ENCODE results near the gene LKAAEAR1.

The LKAAEAR1 gene

DNA sequence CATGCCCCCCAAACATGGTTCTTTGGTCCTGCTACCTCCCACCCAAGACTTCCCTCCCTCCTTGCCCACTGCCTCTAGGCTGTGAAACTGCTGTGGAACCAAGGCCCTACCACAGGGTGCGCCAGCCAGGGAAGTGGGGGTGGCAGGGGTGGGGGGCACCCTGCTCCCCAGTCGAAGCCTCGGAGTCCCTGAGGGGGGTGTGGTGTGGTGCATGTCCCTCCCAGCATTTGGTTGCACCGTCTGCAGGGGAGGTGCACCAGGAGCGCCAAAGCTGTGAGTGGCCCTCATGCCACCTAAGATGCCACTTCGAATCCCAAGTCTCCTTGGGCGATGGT, 6.7 kb downstream of the LKAAEAR1 start:
- no peak for DNase-seq

DNA sequence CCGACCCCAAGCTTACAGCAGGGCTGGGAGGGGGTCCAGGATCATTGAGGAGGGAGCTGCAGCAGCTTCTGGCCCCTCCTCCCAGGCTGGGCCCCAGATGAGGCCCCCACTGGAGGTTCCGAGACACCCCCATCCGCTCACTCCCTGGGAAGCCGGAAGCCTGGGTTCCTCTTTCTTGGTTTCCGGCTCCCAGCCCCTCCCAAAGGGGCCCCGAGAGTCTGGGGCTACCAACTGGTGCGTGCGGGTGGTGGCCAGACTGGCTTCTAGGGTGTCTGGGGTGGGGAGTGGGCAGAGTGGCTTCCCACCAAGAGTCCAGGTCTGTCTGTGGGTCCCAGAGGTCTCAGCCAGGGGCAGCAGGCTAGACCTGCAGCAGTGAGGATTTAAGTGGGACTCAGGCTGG, 7.1 kb downstream of the LKAAEAR1 start:
- DNase-seq = no peak

DNA sequence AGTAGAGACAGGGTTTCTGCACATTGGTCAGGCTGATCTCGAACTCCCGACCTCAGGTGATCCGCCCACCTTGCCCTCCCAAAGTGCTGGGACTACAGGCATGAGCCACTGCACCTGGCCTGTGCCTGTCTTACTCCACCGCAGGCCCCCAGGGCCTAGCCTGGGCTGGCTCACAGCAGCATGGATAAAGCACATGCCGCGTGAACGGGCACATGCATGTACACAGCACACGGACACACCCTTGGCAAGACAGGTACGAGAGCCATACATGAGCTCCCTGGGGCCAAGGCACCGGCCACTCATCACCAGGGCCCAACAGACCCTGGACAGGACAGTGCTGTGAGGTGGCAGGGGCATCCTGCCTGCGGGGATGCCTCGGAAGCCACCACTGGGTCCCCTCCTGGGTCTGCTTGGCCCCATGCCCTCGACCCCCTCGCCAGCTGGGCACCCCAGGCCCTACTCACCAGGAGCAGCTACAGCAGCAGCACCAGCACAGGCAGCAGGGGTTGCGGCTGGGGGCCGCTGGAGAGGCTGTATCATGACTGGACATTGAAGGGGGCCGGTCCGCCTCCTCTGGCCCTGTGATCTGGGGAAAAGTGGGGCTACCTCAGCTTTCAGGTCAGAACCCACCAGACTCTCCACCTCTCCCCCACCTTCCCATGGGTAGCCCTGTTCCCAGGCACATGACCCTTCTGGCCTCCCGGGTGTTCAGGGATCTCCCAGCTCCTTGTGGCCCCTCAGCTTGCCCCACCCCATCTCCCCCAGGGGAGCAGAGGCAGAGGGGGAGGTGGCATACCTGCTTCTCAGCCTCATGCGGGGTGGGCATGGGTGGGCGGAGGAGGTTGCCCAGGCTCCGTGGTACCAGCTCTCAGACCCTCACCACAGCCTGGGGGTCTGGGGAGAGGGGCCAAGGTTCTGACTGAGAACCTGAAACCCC, 7.9 kb downstream of the LKAAEAR1 start:
- no peak for DNase-seq

DNA sequence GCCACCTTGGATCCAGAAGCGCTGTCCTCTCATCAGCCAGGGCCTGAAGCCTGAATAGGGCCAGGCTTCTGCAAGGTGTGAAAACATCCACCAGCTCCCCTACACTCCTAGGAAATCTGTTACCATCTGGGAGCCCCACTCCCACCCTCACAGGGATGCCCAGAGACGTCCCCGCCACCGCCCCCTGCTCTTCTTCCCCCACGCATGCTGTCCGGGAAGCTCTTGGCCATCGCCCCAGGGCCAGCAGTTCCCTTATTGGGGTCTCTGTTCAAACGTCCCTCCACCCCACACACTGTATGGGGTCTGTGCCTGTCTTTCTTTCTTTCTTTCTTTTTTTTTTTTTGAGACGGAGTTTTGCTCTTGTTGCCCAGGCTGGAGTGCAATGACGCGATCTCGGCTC, 8.6 kb downstream of the LKAAEAR1 start:
- no peak for DNase-seq

DNA sequence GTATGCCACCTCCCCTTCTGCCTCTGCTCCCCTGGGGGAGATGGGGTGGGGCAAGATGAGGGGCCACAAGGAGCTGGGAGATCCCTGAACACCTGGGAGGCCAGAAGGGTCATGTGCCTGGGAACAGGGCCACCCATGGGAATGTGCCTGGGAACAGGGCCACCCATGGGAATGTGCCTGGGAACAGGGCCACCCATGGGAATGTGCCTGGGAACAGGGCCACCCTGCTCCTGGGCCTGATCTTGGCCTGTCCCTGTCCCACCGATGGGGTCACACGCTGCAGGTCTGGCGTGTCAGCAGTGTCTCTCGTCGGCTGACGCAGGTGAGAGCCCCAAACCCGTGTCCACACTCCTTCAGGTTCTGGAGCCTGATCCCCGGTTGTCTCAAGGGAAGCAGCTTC, 9.2 kb downstream of the LKAAEAR1 start:
- no peak for DNase-seq

DNA sequence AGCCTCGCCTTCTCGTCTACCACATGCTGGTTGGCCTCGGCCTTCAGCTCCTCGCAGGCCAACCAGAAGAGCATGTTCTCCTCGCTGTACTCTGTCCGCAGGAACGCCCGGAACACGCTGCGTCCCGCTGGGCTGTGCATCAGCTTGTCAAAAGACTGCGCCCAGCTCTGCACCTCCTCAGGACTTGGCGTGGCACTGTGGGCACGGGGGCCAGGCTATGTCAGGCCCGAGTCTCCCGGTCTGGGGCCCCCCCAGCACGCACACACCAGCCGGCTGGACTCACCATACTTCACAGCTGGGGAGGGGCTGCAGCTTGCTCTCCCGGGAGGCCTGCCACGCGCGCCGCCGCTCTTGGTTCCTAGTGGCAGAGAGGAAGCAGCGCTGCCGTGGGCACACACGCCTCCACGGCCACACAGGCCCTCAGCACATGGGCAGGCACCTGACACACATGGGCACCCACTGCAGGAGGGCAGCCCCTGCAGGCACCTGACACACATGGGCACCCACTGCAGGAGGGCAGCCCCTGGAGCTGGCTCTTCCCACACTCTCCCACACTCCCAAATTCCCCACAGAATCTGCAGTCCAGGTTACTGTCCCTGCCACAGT, 9.9 kb downstream of the LKAAEAR1 start:
- DNase-seq = no peak

DNA sequence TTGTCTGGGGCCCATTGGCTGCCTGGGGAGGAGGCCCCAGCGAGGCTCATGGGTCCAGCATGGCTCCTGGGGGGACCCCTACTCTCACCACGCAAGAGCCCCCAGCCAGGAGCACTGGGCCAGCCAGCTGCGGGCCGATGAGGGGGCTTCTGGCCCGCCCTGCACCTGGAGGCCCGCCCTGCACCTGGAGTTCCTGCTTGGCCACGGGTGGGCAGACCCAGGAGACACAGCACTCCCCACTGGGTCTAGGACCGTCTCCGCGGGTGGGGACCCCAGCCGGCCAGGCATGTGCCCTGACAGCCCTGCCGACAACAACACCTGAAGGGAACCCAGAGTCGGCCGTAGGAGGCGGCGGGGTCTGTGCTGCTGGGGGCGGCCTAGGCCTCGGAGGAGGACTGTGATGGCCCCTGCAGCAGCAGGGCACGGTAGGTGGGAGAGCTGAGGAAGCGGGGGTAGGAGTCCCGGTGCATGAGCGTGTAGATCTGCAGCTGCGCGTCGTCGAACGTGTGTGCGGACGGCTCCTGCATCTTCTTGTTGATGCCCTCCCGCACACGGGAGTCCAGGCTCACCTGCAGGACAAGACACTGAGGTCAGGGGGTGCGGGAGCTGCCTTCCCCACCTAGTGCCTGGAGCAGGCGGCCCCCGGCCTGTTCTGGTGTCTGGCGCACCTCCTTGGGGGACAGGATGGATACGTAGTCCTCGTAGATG, 10.6 kb downstream of the LKAAEAR1 start:
- DNase-seq = no peak

DNA sequence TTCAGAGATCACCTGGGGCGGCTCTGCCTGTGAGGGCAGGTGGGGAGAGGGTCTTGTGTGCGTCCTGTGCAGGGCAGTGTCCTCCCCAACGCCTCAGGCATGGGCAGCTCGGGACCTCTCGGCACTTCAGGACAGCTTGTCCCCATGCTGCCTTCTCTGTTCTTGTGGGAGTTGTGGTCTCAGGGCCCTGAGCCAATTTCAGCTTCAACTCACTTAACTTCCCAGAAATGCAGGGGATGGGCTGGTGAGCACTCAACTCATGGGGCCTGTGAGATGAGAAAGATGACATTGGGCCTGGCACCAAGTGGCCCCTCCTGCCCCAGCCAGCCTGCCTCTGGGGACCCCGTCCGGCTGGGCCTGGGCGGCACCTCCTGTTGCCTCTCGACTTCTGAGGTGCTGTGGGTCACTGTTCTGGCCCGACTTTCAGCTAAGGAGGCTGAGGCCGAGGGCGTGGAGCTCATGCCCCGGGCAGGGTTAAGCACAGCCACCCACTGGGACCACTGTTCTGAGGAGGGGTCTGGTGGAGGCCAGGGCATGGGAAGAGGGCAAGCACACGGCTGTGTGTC, 11.6 kb downstream of the LKAAEAR1 start:
- no peak for DNase-seq

DNA sequence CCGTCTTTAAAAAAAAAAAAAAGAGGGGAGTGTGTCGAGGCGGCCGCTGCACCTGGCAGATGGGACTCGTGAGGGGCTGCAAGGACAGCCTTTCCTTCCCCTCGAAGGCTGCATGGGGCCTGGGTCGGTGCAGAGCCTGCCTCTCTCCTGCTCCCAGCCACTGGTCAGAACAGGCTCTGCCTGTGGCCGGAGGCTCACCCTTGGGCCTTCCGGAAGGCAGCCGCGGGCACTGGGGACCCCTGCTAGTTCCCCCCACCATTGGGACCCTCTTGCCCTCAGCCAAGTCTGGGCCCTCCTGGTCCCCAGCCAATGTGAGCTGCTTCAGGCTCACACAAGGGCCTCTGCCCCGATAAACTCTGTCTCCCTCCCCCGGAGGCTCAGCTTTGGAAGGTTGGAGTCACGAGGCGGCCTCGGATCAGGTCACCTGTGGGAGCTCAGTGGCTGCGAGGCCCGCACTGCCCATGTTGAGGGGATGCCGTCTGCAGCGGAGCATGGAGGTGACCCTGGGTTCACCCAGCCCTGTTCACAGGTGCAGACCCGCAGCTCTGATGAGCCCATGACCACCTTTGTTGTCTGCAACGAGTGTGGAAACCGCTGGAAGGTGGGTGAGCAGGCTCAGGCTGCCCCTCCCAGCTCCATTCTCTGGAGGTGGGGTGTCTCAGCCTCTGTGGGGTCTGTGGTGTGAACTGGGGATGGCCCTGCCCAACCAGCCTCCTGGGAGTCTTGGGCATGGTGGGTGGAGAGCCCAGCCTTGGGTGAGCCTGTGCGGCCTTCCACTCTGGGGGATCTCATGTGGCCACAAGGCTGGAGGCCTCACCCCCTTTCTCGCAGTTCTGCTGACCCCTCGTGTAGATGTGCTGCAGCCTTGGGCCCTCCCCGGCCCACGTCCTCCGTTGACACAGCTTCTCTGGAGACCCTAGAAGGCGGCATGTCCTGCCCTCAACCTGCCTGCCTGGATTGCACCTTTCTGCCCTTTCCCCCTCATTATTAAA, 12.6 kb downstream of the LKAAEAR1 start:
- no peak for DNase-seq

DNA sequence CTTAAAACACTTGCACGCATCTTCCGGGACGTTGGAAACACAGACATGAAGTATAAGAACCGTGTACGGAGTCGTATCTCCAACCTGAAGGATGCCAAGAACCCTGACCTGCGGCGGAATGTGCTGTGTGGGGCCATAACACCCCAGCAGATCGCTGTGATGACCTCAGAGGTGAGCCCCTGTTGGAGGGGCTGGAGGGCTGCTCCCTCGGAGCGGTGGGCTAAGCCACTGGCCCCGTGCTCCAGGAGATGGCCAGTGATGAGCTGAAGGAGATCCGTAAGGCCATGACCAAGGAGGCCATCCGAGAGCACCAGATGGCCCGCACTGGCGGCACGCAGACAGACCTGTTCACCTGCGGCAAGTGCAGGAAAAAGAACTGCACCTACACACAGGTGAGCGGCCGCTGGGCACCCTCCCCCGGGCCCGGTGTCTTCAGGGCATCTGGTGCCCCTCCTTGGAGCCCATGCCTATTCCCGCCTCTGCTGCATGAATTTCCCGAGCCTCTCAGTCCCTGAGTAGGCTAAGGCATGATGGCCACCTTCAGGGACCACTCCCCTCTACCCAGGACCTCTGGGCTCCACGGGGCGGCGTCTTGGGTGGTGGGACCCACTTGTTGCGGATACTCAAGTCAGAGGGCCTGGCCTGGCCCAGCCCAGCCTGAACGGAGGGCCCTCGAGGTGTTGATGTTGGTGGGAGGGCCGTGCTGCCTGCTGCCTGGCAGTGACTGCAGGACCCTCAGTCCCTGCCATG, 13.8 kb downstream of the LKAAEAR1 start:
- DNase-seq = no peak

DNA sequence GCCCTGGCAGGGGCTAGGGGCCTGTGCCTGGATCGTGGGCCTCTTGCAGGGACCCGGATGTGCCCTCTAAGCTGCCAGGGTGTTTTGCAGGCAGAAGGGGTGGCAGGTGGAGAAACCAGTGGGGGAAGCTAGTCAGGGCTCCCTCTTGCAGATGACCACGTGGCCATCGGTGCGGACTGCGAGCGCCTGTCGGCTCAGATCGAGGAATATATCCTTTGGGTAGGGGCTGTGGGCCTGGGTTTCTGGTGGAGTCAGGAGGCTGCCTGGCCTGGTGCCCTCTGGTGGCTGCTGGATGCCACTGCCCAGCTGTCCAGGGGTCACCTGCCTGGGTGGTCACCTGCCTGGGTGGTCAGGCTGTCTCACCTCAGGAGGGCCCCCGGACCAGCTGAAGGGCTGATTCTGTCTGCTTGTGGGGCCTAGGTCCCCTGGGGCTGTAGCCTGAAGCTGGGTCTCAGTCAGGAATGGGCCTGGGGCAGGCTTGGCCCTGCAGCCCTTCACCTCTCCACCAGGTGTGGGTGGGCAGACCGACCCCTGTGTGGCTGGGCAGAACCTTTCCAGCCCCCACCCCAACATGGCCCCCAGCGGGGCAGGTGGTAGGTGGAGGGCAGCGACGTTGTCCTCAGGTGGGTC, 14.5 kb downstream of the LKAAEAR1 start:
- DNase-seq = no peak

DNA sequence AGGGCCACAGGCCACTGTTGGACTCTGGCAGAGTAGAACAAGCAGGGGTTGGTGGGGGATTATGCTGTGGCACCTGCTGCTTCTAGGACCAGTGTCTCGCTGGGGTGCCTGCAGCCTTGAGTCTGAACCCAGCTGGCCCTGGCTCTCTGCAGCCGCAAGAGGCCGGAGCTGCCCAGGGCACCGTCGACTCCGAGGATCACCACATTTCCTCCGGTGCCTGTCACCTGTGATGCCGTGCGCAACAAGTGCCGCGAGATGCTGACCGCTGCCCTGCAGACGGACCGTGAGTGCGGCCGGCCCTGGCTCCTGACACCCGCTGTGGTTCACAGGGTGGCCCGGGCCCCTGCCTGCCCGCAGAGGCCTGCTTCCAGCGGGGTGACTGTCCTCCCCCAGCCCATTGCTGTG, 15.0 kb downstream of the LKAAEAR1 start:
- no peak for DNase-seq

DNA sequence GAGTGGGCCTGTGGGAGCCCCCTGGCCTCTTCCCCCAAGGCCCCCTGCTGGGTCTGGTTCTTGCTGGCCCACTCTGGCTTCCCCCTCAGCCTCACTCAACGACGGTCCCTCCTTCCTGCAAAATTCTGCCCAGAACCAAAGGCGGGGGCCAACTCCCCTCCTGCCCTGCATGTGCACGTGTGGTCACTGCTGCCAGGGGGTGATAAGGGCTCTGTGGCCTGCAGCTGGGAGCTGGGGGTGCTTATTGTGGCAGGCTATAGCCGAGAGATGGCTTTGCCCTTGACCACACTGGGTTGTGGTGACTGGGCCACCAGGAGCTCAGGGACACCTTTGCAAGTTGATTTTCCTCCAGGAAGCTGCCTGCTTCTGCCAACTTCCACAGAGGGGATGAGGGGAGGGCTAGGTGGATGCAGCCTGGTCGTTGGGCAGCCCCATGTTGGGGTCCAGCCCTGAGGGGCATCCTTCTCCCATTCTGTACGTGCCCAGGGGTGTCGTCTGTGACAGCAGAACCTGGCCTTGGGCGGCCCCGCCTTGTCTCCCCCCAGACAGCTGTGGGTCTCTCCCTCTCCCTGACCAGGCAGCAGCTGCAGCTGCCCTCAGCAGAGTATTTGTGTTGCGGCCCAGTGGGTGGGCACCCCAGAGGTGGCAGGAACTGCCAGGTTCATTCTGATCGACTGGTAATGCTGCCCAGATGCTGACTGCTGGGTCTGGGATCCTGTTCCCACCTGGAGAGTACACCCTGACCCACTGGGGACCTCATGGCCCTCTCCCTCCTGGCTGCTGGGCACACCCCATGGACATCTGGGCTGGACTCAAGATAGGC, 15.6 kb downstream of the LKAAEAR1 start:
- no peak for DNase-seq

DNA sequence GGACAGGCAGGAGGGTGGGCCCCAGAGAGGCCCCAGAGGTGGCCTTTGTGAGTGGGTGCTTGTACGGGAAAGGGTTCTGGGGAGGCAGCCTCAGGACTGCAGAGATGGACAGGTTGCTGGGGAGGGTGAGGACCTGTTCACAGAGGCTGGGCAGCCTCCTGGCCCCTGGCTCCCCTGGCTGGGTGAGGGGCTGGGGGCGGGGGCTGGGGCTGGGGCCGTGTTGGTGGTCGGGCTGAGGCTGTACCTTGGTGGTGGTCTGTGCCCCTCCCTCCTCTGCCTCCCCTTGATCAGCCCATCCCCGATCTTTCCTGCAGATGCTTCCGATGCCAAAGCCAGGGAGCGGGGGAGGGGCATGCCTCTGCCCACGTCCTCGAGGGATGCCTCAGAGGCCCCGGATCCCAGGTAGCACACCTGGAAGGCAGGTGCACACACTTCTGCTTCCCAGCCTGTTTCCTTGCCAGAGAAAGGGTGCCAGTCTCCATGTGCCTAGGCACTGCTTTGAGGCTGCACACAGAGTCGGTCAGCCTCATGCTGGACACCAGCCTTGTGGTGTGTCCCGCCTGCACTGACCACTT, 16.4 kb downstream of the LKAAEAR1 start:
- DNase-seq = no peak

DNA sequence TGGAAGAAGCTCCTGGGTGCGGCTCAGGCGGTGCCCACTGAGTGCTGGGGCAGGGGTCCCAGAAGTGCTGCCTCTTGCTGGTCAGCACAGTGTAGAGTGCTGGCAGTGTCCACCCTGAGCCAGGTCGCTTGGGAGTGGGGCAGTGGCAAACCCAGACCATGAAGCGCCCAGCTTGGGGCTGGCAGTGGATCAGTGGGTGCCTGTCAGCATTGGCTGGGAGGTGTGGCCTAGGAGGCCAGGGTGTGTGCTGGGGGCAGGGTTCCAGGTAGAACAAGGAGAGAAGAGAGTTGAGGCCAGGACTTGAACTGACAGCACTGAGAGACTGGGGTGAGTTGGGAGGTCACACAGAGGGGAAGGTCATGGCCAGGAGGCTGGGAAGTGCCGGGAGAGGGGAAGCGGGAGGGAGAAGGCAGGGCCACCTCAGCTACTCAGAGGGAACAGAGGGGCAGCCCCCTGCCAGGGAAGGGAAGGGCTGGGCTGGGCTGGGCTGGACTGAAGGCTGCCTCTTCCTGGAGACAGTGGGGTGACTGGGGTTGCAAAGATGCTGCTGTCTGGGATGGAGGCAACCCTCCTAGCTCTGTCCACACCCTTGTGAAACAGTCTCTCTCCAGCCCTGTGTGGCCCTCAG, 17.1 kb downstream of the LKAAEAR1 start:
- DNase-seq = no peak

DNA sequence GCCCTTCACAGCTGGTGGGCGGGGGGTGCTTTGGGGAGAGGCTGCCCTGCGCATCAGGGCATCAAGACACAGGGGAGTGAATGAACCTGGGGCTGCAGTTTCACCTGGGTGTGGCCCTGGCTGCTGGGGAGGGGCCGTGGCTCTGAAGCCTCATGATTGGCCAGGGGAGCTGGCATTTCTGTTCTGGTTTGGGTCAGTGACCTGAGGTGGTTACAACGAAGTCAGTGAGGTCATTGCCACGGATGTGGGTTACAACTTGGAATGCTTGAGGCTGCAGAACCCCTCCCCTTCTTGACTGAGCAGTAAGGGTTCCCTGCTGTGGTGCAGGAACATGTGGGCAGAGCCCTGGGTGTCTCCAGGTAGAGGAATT, 18.2 kb downstream of the LKAAEAR1 start:
- DNase-seq = no peak

DNA sequence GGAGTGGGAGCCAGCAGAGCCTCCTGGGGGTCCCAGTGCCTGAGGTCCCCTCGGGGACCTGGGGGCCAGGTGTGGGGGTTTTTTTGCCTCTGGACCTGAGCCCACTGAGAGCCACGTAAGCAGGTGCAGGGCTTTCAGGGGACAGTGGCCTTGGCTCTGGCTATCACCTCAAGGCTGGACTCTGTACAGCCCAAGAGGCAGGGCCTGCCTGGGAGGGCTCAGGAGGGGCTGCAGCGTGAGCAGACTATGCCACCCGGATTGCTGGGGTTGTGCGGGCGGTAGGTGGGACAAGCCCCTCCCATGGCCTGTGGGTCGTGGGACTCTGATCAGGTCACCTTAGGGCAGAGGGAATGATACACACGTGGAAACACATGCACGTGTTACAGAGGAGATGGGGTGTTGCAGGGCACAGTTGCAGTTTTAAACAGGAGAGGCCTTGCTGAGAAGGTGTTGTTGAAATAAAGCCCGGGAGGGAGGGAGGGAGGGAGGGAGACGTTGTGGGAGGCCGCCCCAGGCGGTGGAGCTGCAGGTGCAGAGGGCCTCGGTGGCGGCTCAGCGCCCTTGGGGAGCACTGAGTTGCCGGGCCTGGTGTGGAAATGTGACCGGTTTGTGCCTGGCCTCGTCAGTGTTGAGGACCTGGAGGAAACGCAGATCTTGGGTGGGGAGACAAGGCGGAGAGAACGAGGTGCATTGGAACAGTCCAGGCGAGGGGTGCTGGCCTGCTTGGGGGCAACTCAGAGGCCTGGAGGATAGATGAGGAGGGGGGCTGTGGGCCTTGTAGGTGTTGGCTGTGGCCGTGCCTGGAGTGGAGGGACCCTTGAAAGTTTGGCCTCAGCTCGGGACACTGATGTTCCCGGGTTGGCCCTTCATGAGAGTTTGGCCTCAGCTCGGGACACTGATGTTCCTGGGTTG, 18.9 kb downstream of the LKAAEAR1 start:
- DNase-seq = no peak

DNA sequence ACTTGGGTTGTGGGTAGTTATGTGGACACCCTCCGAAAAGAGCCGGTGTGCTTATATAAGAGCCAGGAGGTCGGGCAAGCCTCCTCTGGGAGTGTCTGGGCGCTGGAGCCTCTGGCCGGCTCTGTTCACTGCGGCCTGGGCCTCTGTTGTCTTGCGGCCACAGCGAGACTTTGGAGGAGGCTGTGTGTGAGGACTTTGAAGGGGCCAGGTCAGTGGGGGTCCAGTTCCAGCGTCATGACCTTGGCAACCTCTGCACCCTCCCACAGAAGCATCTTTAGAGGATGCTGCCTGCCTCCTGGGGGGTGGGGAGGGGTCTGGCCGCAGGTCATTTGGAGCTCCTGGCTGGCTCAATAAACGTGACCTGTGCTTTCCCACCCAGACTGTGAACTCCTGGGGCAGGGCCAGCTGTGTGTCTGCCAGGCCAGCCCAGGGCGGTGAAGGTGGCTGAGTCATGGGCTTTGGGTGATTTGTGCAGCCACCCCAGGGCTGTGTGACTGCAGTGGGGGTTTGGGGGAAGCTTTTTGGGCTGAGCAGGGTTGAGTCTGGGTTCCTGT, 20.0 kb downstream of the LKAAEAR1 start:
- no peak for DNase-seq
